A204.1 (cell line): ENCODE measurements around the gene CTSC.
"Not testable (repeated sequence)": the region's sequence is repeated elsewhere in the genome, so short reads cannot be mapped to it uniquely, and the experiment has no call there.

Experiments used
- FAIRE-seq: peaks from 2 replicates; lab custom pipeline; 2012; peaks lifted over from hg19 to GRCh38; lab: Jason Lieb, UNC

The CTSC gene

GRCh38 chr11:88281317-88281712 is 56.2 kb downstream of the CTSC start:
- no peak for FAIRE-seq

DNA sequence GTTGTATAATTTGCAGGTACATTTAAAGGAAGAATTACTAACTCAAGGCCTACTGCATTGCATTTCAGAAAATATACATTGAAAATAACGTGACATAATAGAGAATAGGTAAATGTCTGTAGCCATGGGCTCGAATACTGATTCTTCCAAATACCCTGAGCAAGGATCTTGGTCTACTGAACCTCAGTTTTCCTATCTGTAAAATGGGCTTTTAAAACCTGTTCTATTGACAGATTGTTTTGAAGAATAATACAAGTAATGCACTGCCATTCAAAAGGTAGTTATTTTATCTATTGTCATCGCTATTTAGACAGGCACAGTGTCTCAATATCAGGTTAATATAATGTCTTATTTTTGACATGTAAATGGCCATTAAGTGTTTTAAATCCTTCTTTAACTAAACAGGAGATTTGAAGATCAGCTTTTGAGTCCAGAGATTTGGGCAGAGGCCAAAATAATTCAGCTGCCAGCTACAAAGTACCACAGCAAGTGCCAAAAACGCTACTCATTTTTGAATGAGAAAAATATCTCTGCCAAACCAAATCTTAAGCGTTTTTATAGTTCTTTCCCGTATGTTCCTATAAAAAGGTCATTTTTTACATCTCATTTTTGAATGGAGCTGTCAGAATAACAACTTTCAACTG is 56.7 kb downstream of the CTSC start:
- no peak for FAIRE-seq

- no peak for FAIRE-seq
Measured at GRCh38 chr11:88277349-88277915, 60.1 kb downstream of the CTSC start.

GRCh38 chr11:88275636-88276035 is 61.9 kb downstream of the CTSC start:
- no peak for FAIRE-seq

DNA sequence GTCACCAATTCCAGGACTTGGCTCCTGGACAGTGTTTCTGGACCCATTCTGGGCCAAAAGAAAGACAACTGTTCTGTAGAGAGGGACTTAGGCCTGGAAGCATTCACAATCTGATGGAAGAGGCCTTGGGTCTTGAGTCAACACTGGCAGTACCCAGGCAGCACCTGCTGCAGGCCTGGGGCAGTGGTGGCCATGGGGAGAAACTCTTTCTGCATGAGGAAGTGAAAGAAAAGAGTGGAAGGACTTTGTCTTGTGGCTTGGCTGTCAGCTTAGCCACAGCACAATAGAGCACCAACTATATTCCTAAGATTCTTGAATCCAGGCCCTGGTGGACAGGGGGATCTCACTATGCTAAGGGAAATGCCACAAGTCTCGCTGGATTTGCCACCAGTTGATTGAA is 70.6 kb downstream of the CTSC start:
- no peak for FAIRE-seq

GRCh38 chr11:88266157-88266556 is 71.4 kb downstream of the CTSC start:
- FAIRE-seq, result no peak

- no peak for FAIRE-seq
Measured at GRCh38 chr11:88259431-88259830, 78.1 kb downstream of the CTSC start.

DNA sequence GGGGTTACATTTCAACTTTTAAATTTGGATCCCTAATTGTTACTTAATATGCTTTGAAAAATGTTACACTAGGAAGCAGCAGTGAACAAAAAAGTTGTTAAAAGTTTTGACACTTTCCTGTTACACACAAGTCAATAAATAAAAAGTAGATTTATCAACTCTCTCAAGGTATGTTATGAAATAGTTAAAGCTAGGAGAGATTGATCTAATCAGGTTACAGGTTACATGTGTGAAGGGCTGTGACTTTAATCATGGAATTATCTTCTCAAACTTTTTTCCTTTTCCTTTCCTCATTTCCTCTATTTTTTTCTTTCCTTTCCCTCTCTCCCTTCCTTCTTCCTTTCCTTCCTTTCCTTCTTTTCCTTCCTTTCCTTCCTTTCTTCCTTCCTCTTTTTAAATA is 85.3 kb downstream of the CTSC start:
- FAIRE-seq, result no peak

DNA sequence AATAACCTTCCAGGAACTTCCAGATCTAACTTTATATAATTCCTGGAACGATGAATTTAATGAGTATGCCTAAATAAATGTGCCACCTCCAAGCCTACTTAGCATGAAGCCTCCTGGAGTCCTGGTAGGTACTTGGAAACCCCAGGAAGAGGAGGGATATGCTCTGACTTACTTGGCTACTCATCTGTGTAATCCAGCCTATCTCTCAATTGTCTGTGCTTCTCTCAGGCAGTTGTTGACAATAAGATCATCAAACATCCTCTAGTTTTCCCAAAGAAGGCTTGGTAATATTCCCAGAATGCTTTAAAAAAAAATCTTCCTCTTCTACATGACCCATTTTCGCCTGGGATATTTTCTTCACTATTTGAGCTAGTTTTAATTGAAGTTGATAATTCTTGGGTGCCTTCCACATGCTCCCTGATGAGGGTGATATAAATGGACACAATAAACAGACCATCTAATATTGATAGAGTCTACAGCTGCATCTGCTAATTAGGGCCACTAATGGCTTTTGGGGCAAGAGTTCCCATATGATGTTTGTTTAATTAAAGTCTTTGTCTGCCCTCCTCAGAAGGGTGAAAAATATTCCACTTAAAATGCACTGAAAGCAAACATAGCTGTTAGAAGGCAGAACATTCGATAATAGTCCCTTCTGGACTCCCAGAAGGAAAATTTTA is 86.8 kb downstream of the CTSC start:
- no peak for FAIRE-seq

DNA sequence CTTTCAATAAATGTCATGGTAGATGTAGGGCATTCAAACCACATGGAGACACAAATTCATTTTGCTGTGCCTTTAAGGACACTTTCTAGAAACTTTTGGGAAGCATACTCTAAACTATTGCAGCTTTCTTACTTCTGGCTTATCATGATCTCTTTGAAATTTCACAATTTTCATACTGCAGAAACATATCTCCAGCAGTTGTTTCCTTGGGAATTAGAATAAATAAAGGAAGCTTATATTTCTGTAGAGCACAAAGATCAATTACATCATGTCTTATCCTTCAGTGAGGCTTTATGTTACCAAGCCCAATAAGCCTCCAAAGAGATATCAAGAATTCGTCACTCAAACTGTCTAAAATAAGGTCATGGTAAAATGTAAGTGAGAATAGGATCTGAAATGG is 87.8 kb downstream of the CTSC start:
- FAIRE-seq, result no peak

- FAIRE-seq, result no peak
Measured at GRCh38 chr11:88246696-88247095, 90.8 kb downstream of the CTSC start.

- FAIRE-seq, result not testable (repeated sequence)
Measured at GRCh38 chr11:88245576-88245975, 92.0 kb downstream of the CTSC start.
